HG02759 (cell line): ENCODE measurements around the gene LIMK1.
A peak's percentile ranks its signal among the peaks of the same experiment; 100 is the strongest.
"Not testable (repeated sequence)": the region's sequence is repeated elsewhere in the genome, so short reads cannot be mapped to it uniquely, and the experiment has no call there.

Experiments
- ATAC-seq: cut with Tn5 transposase; IDR thresholded peaks from one replicate; pipeline ENCODE4 v1.9.1; 2021; ENCODE audit warnings: mild to moderate bottlenecking, moderate library complexity; ENCODE audit not compliant: unreplicated experiment

The LIMK1 gene

GRCh38 chr7:74083117-74083876 is at the start of gene LIMK1:
Gene LIMK1, plus strand, starts transcription at chr7:74083804. Its CDS starts 187 bp downstream, at chr7:74083991.
- peak; percentile 79 for ATAC-seq

GRCh38 chr7:74037609-74038008 is 46.0 kb upstream of the LIMK1 start:
- no peak for ATAC-seq

DNA sequence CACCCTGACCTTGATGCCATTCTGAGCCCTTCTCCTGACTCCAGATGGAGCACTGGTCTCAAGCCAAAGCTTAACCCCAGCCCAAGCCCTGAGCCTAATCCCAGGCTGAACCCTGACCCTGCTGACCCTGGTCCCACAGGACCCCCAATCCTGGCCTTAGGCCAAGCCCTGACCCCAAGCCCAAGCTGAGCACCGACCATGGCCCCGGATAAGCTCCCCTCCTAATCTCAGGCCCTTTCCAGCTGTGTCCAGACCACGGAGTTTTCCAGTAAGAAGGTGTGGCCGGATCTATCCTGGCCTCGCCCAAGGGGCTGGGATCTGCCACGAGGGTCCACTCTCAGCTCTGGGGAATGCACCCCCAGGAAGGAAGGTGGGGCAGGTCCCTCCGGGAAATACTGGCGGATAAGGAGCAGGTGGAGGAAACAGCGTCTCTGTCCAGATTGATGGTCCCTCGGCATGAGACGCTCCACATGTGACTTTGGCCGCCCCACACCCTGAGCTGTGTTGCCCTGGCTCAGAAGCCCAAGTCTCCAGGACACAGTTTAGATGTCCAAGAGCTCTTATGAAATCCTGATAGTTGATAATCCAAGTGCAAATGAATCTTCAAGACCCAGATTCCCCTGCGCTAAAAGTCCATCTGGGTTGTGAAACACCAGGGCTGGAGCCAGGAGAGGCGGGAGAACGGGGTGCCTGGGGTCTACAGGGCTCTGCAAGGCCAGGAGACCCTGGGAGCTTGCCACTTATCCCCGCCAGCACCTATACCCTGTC is 45.2 kb upstream of the LIMK1 start:
- no peak for ATAC-seq

DNA sequence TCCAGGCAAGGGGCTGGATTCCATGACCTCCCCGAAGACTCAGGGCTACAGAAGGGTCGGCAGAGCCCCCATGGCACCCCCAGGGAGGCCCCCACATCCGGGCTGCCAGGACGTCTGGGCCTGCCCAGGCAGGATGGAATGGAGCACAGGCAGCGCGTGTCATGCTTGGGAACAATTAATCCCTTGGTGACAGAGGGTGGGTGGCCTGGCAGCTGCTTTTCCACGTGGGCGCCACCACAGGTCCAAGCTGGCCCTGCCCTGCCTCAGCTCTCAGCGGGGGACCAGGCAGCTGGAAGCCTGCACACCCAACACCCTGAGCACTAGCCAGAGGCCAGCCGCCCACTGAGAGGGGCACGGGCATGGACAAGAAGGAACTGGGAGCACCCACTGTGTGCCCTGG is 44.3 kb upstream of the LIMK1 start:
- no peak for ATAC-seq

DNA sequence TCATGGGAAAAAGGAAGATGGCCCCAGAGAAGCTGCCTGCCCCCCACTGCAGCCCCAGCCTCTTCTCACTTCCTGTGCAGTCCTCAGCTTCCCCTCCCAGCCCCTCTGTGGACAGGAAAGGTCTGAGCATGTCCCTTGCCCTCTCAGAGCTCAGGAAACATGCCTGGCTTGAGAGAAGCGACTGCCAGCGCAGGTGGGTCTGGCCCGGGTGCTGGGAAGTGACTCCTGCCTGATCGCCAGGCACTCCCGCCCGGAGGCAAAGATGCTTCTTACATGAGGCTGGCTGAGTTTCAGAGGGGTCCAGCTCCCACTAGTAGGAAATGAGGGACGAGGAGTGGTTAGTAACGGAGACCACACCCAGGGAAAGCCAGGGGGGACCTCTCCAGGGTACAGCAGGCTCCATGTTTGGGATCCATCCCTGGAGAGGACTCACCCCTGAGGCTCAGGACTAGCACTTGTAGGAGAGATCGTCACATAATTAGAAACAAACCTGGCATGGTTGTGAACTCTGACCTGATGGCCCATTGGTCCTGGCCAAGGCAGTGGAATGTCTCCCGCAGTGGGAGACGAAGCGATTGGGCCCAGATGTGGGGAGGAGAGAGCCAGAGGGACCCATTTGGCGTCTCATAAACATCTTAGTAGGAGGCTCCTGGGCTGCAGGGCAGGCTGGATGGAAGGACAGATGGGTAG is 43.4 kb upstream of the LIMK1 start:
- no peak for ATAC-seq

GRCh38 chr7:74040791-74041520 is 42.6 kb upstream of the LIMK1 start:
- ATAC-seq, result no peak

DNA sequence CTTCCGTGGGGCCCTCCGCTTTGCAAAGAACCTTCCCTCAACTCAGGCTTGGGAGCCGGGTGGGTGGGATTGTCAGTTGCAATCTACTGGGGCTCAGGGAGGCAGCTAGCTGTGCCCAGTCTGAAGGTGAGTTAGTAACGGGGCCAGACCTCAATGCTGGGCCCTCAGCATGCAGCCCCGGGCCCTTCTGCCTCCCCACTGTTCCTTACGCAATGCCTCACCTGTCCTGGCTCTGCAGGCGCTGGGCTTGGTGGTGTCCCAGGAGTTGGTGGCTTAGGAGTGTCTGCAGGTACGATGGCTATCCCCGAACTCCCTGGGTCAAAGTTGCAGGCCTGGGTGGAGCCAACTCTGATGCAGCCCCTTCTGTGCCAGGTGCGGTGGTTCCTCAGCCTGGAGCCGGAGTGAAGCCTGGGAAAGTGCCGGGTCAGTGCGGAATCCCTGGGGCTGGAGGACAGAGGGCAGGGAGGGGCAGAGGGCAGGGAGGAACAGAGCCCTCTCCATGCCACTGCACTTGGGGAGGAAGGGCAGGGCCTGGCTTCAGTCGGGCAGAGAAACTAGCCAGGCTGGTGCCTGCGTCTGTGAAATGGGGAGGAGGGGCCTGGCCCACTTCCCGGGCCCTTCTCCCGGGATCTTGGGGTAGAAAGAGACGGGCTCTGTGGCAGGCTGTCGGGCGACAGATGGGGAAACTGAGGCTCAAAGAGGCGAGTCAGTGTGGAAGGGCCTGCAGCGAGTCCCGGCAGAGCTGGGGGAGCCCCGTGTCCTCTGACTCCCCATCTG is 40.7 kb upstream of the LIMK1 start:
- ATAC-seq, result no peak

DNA sequence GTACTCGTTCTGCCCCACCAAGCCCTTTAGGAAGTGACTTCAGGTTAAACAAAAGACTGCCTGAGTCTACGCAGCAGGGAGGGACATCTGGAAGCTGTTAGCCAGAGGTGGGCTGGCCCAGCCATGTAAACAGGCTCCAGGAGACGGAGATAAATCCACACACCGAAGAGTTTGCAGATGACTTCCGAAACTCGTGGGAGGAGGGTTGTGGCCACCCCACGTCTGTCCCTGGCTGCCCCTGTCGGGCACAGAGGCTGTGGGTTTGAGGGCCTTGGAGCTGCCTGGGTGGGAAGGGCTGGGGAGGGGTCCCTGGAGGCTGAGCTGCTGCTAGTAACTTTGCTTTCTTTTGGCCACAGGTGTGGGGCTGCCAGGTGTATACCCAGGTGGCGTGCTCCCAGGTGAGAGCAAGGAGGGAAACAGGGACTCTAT is 40.1 kb upstream of the LIMK1 start:
- no peak for ATAC-seq

DNA sequence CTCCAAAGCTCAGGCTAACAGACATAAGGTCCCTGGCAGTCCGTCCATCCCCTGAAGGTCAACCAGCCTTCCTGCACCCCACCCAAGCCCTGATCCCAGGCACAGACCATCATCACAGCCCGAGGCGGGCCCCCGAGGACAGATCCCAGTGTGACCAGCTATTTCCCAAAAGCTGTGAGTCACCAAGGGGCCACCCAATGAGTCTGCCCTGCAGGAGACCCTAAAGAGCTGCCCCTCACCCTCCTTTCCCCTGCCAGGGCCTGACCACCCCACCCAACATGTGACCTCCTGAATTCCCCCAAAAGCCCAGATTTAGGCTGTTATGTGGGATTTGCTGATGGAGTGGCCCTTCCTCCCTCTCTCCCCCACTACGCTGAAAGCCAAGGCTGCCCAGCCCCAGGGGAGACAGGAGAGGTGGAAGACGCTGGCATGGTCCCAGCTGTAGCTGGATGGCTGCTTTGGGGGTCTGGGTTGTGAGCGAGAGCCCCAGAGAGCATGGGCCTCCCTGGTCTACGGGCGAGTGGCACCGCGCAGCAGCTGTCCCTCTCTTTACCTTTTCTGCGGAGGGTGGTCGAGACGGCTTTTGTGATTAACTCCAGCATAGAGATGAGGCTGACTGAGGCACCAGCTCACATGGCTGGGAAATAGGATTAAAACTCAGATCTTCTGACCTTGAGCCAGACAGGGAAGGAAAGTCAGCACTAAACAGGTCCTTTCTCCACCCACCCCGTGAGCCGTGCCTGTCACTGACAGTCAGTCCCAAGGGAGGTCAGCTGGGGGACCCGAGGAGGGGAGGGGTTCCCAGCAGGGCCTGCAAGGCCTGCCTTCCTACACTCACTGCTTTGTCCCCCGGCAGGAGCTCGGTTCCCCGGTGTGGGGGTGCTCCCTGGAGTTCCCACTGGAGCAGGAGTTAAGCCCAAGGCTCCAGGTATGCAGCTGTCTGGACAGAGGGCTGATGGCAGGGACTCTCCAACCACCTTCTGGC is 38.9 kb upstream of the LIMK1 start:
- ATAC-seq, result no peak

DNA sequence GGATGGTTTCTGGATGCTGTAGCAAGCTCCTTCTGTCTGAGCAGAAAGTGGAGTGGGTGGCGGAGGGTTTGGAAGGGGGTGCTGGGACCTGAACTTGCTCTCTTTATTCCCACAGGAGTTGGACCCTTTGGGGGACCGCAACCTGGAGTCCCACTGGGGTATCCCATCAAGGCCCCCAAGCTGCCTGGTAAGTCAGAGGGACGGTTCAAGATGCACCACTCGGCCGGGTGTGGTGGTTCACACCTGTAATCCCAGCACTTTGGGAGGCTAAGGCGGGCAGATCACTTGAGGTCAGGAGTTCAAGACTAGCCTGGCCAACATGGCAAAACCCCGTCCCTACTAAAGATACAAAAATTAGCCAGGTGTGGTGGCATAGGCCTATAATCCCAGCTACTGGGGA is 37.0 kb upstream of the LIMK1 start:
- ATAC-seq, result not testable (repeated sequence)

DNA sequence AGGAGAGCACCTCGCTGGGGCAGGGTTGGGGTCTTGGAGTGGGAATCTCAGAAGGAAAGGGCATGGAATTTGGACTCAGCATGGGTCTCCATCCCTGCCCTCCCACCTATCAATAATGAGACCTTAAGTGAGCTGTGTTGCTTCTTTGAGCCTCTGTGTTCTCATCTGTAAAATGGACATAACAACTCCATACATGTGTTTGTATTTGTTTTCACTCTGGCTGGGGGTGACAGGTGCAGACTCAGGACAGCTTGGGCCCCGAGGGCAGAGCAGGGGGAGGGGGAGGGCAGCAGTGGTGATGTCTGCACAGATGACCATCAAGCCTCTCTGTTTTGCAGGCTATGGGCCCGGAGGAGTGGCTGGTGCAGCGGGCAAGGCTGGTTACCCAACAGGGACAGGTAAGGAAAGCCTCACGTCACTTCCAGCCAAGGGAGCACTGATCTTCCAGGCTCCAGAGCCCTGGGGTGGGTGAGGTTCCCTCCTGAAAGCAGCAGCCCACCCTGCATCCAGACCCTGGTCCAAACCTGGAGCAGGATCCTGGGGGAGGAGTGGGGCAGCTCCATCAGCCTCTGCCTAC is 35.7 kb upstream of the LIMK1 start:
- no peak for ATAC-seq

- no peak for ATAC-seq
Observed at GRCh38 chr7:74048999-74049599, 34.5 kb upstream of the LIMK1 start.

GRCh38 chr7:74049997-74050798 is 33.4 kb upstream of the LIMK1 start:
- no peak for ATAC-seq

GRCh38 chr7:74051193-74051592 is 32.4 kb upstream of the LIMK1 start:
- no peak for ATAC-seq

GRCh38 chr7:74051629-74052410 is 31.8 kb upstream of the LIMK1 start:
- ATAC-seq, result no peak

DNA sequence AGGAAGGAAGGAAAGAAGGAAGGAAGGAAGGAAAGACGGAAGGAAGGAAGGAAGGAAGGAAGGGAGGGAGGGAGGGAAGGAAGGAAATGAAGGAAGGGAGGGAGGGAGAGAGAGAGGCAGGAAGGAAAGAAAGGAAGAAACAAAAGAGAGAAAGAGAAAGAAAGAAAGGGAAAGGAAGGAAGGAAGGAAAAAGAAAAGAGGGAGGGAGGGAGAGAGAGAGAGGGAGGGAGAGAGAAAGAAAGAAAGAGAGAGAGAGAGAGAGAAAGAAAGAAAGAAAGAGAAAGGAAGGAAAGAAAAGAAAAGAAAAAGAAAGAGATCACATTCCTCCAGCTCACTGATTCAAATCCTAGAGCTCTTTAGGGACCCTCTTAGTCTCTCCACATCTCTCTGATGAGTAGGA is 31.0 kb upstream of the LIMK1 start:
- no peak for ATAC-seq
